T-helper 17 cell (primary cell): ENCODE measurements around the gene ACSM3. TPM values are rescaled to one million over a fixed set of nuclear protein-coding genes. Genes with fewer than 3 reads are reported as not detected.
"Not testable (repeated sequence)": the region's sequence is repeated elsewhere in the genome, so short reads cannot be mapped to it uniquely, and the experiment has no call there.

Experiments used
- ATAC-seq: fragments of 150-1000 bp; cut with Tn5 transposase; 2 replicates; pipeline ENCODE4 v1.10.0; 2021; ENCODE audit warnings: mild to moderate bottlenecking, moderate library complexity
- DNase-seq, 3 donors: peaks; one replicate each; pipeline versions ENCODE4 v3.0.0 to v3.0.0-alpha.2; 2020 to 2021
- H3K9me3 ChIP-seq: one replicate; pipeline ENCODE4 v1.7.0; 2013; ENCODE audit warnings: low read length, mild to moderate bottlenecking; ENCODE audit not compliant: control insufficient read depth, poor library complexity, severe bottlenecking
- H3K27ac Mint-ChIP-seq: one replicate; pipeline ENCODE4 v1.8.0; 2022; ENCODE audit warnings: mild to moderate bottlenecking, moderate library complexity, mixed read lengths
- H3K27me3 Mint-ChIP-seq: one replicate; pipeline ENCODE4 v1.8.0; 2022; ENCODE audit warnings: mixed read lengths
- H3K36me3 Mint-ChIP-seq: one replicate; pipeline ENCODE4 v1.8.0; 2022; ENCODE audit warnings: low read depth, mixed read lengths
- H3K4me1 Mint-ChIP-seq: one replicate; pipeline ENCODE4 v1.8.0; 2022; ENCODE audit warnings: mild to moderate bottlenecking, mixed read lengths
- H3K4me3 Mint-ChIP-seq: one replicate; pipeline ENCODE4 v1.8.0; 2022; ENCODE audit warnings: mild to moderate bottlenecking, moderate library complexity, mixed read lengths
- total RNA-seq, 4 donors: library from RNA in 2 of 4; stranded (reverse) in 2 of 4; gene quantifications; one replicate each; pipeline ENCODE4 v1.2.3 and lab custom pipeline; 2022 to 2026

The ACSM3 gene
- total RNA-seq (1 to 10 TPM; 5.1 to 6.6 TPM), total RNA-seq (lab: John Stamatoyannopoulos, UW) (5.8 to 8.1 reads per million in 2 donors)

GRCh38 chr16:20763461-20764232 is at the start of gene ACSM3:
Gene ACSM3, plus strand, starts transcription at chr16:20764014. Its CDS starts 6,021 bp downstream, at chr16:20770035.
- peak within 1 kb of the TSS; percentile 90 for H3K27ac Mint-ChIP-seq
- no peaks in the 10 kb centered on the region for H3K36me3 Mint-ChIP-seq
- peaks cover 17% of the 10 kb centered on the region for H3K4me1 Mint-ChIP-seq
- no peaks in the 10 kb centered on the region for H3K9me3 ChIP-seq
- DNase-seq (peak; percentile 24 to 50 (median 36)), ATAC-seq (peak; percentile 99)
- peak within 1 kb of the TSS; percentile 99 for H3K4me3 Mint-ChIP-seq
- H3K27me3 Mint-ChIP-seq = no peaks in the 10 kb centered on the region

DNA sequence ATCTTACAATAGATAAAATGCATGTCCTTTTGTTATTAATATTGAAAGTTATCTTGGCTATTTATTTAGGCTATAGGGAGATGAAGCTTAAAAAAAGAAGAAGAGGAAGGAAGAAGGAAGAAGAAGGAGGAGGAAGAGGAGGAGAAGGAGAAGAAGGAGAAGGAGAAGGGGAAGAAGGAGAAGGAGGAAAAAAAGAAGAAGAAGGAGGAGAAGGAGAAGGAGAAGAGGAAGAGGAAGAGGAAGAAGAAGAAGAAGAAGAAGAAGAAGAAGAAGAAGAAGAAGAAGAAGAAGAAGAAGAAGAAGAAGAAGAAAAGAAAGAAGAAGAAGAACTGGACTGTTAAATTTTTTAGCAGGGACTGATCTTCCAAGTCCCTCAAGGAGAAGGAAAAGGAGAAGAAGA is 46.1 kb upstream of the ACSM3 start:
- H3K27ac Mint-ChIP-seq, H3K4me1 Mint-ChIP-seq, H3K27me3 Mint-ChIP-seq, H3K4me3 Mint-ChIP-seq, H3K36me3 Mint-ChIP-seq, DNase-seq, H3K9me3 ChIP-seq, ATAC-seq: not testable (repeated sequence)

DNA sequence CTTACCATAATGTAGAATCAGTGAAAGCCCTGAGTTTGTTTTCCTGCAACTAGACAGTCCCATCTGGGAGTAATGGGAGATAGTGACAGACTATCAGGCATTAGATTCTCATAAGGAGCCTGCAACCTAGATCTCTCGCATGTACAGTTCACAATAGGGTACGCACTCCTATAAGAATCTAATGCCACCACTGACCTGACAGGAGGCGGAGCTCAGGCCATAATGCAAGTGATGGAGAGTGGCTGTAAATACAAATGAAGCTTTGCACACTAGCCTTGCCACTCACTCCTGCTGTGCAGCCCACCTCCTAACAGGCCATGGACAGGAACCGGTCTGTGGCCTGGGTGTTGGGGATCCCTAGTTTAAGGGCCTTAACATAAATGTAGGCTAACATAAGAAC is 43.6 kb upstream of the ACSM3 start:
- no peaks in the 10 kb centered on the region for H3K4me1 Mint-ChIP-seq
- H3K4me3 Mint-ChIP-seq = no peak overlapping the region
- DNase-seq (no peak), ATAC-seq (no peak)
- peaks cover 2% of the 10 kb centered on the region for H3K36me3 Mint-ChIP-seq
- H3K9me3 ChIP-seq = no peaks in the 10 kb centered on the region
- H3K27me3 Mint-ChIP-seq = no peaks in the 10 kb centered on the region
- H3K27ac Mint-ChIP-seq = no peak overlapping the region

GRCh38 chr16:20726661-20727060 is 37.2 kb upstream of the ACSM3 start:
- no peaks in the 10 kb centered on the region for H3K9me3 ChIP-seq
- DNase-seq = no peak
- Mint-ChIP-seq H3K27ac (no peak overlapping the region), H3K36me3 (no peaks in the 10 kb centered on the region), H3K27me3 (no peaks in the 10 kb centered on the region), H3K4me3 (no peak overlapping the region), H3K4me1 (peaks cover 3% of the 10 kb centered on the region)
- ATAC-seq = no peak

GRCh38 chr16:20727181-20727580 is 36.6 kb upstream of the ACSM3 start:
- no peaks in the 10 kb centered on the region for H3K9me3 ChIP-seq
- Mint-ChIP-seq H3K4me1 (peaks cover 3% of the 10 kb centered on the region), H3K36me3 (no peaks in the 10 kb centered on the region), H3K27ac (no peak overlapping the region), H3K27me3 (no peaks in the 10 kb centered on the region), H3K4me3 (no peak overlapping the region)
- no peak for DNase-seq
- ATAC-seq = no peak

DNA sequence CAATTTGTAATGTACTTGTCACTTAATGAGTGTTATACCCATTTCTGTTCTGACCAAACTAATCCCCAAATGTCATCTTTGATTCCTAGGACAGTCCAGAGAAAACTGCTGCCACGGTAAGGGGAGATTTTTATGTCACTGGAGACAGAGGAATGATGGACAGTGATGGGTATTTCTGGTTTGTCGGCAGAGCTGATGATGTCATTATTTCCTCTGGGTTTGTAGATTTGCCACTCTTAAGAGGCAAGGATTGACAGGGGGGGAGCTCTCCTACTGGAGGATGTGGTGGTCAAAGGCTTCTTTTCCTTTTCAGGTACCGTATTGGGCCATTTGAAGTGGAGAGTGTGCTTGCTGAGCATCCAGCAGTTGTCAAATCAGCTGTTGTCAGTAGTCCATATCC is 34.7 kb upstream of the ACSM3 start:
- H3K9me3 ChIP-seq = no peaks in the 10 kb centered on the region
- H3K27me3 Mint-ChIP-seq = no peaks in the 10 kb centered on the region
- no peaks in the 10 kb centered on the region for H3K36me3 Mint-ChIP-seq
- peaks cover 3% of the 10 kb centered on the region for H3K4me1 Mint-ChIP-seq
- DNase-seq = no peak
- H3K4me3 Mint-ChIP-seq = no peak overlapping the region
- no peak for ATAC-seq
- no peak overlapping the region for H3K27ac Mint-ChIP-seq

DNA sequence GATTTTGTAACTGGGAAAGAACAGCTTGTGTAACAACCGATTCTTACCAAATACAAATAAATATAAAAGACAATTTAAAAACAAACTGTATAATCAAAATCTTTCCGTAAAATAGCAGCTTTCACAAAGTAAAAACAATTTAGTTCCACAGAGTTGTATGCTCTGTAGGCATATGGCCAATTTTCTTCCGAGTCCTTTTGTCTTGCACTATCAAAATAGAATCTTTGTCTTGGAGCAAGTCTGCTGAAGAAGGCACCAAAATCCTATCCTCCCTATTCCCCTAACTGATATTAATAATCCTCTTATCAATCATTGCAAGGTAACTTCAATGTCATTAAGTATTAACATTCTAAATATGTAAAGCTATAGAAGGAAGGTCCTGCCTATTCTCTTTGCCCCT is 29.8 kb upstream of the ACSM3 start:
- ATAC-seq (no peak), DNase-seq (no peak)
- Mint-ChIP-seq H3K36me3 (peaks cover 4% of the 10 kb centered on the region), H3K4me3 (no peak overlapping the region), H3K27me3 (no peaks in the 10 kb centered on the region), H3K4me1 (peaks cover 11% of the 10 kb centered on the region), H3K27ac (no peak overlapping the region)
- H3K9me3 ChIP-seq = no peaks in the 10 kb centered on the region

GRCh38 chr16:20734782-20735181 is 29.0 kb upstream of the ACSM3 start:
- no peaks in the 10 kb centered on the region for H3K9me3 ChIP-seq
- ATAC-seq (no peak), DNase-seq (no peak)
- Mint-ChIP-seq H3K27ac (no peak overlapping the region), H3K27me3 (no peaks in the 10 kb centered on the region), H3K36me3 (peaks cover 4% of the 10 kb centered on the region), H3K4me1 (peaks cover 10% of the 10 kb centered on the region), H3K4me3 (no peak overlapping the region)

GRCh38 chr16:20735490-20735889 is 28.3 kb upstream of the ACSM3 start:
- no peaks in the 10 kb centered on the region for H3K27me3 Mint-ChIP-seq
- peaks cover 4% of the 10 kb centered on the region for H3K36me3 Mint-ChIP-seq
- no peaks in the 10 kb centered on the region for H3K9me3 ChIP-seq
- ATAC-seq (no peak), DNase-seq (no peak)
- no peak overlapping the region for H3K4me3 Mint-ChIP-seq
- H3K27ac Mint-ChIP-seq = no peak overlapping the region
- H3K4me1 Mint-ChIP-seq = peaks cover 12% of the 10 kb centered on the region

DNA sequence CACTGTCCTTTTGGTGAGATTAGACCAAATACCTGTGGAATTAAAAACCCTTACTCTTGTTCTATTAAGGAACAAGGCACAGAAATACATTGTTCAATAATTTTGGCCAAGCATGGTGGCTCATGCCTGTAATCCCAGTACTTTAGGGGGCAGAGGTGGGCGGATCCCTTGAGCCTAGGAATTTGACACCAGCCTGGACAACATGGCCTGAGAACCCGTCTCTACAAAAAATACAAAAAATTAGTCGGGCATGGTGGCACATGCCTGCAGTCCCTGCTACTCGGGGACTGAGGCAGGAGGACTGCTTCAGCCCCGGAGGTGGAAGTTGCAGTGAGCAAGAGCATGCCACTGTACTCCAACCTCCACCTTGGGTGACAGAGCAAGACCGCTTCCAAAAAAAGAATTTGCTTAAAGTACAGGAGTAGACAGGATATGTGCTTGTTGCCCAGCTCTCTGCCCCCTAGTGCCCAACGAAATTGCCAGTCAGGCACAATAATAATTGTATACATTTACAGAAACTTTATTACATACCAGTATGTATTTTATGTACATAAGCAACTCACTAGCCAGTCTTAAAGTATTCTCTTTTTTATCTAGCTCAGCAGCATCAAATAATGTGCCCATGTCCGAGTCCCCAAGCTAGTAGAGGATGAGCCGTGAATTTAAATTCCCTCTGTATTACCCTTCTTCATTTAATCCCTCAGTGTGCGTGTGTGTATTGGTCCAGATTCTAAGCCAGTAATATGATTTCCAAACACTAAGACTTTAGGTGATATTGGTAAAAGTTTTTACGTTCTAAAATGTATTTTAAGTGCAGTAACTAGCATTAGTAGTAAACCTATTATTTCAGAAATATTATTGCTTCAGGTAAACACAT is 23.6 kb upstream of the ACSM3 start:
- no peak for ATAC-seq
- H3K27me3 Mint-ChIP-seq = no peaks in the 10 kb centered on the region
- peaks cover 23% of the 10 kb centered on the region for H3K4me1 Mint-ChIP-seq
- H3K27ac Mint-ChIP-seq = peak overlapping the region; percentile 91
- peaks cover 4% of the 10 kb centered on the region for H3K36me3 Mint-ChIP-seq
- no peaks in the 10 kb centered on the region for H3K9me3 ChIP-seq
- H3K4me3 Mint-ChIP-seq = peak overlapping the region; percentile 95
- DNase-seq = no peak

- H3K9me3 ChIP-seq = no peaks in the 10 kb centered on the region
- H3K27ac Mint-ChIP-seq = peak overlapping the region; percentile 91
- ATAC-seq = peak; percentile 84
- DNase-seq = peak; percentile 83 to 87 (median 87)
- H3K4me3 Mint-ChIP-seq = peak overlapping the region; percentile 95
- H3K27me3 Mint-ChIP-seq = no peaks in the 10 kb centered on the region
- peaks cover 4% of the 10 kb centered on the region for H3K36me3 Mint-ChIP-seq
- peaks cover 23% of the 10 kb centered on the region for H3K4me1 Mint-ChIP-seq
These were observed 22.8 kb upstream of the ACSM3 start for GRCh38 chr16:20740901-20741521.

- no peaks in the 10 kb centered on the region for H3K9me3 ChIP-seq
- no peaks in the 10 kb centered on the region for H3K27me3 Mint-ChIP-seq
- peaks cover 23% of the 10 kb centered on the region for H3K4me1 Mint-ChIP-seq
- peak; percentile 91 to 96 (median 94) for DNase-seq
- peak within 1 kb of the TSS; percentile 91 for H3K27ac Mint-ChIP-seq
- ATAC-seq = peak; percentile 94
- peak within 1 kb of the TSS; percentile 95 for H3K4me3 Mint-ChIP-seq
- H3K36me3 Mint-ChIP-seq = peaks cover 4% of the 10 kb centered on the region
These were observed 22.1 kb upstream of the ACSM3 start, which contains the start of gene THUMPD1 for GRCh38 chr16:20741554-20742285. Gene THUMPD1, minus strand, starts transcription at chr16:20741818. Its CDS starts 79 bp downstream, at chr16:20741739.
